Fibroblast of villous mesenchyme (primary cell): ENCODE measurements around the gene CLASP2. TPM values are rescaled to one million over a fixed set of nuclear protein-coding genes. Genes with fewer than 3 reads are reported as not detected.

Source experiments
- DNase-seq: peaks from one replicate; pipeline ENCODE4 v3.0.0-alpha.2; 2010; ENCODE audit warnings: low read depth
- H3K4me3 ChIP-seq: 2 replicates; pipeline ENCODE4 v1.5.1; 2011; ENCODE audit warnings: low read depth, mild to moderate bottlenecking, low read length
- total RNA-seq: library from RNA; depleted of rRNA; stranded (reverse); fragments of >200 nt; gene quantifications from 2 replicates; pipeline ENCODE4 v1.2.3, GENCODE V29; 2012
- TF ChIP-seq, protein P1 (sequence below): IDR thresholded peaks from 2 replicates; pipeline ENCODE4 v1.5.1; 2012; ENCODE audit warnings: low read depth, mild to moderate bottlenecking, low read length; ENCODE audit not compliant: insufficient read depth

The CLASP2 gene
- total RNA-seq, 1 donor: 64.3 TPM

DNA sequence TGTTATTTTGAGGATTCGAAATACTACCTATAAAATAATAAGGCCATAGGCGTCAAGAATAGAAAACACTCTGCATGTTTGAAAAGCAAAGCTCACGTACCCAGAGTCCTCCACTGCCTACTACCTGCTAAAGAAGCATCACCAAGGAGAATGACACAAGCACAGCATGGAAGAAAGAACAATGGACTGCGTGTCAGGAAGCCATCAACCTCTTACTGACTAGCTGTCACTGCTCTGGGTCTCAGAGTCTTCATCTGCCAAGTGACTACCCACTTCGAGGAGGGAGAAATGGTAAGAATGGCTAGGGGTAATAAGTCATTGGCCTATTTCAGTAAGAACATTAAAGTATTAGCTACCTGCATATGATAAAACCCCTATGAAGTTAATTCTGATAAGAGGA is 49.4 kb downstream of the CLASP2 start:
- TF ChIP-seq, protein P1, sequence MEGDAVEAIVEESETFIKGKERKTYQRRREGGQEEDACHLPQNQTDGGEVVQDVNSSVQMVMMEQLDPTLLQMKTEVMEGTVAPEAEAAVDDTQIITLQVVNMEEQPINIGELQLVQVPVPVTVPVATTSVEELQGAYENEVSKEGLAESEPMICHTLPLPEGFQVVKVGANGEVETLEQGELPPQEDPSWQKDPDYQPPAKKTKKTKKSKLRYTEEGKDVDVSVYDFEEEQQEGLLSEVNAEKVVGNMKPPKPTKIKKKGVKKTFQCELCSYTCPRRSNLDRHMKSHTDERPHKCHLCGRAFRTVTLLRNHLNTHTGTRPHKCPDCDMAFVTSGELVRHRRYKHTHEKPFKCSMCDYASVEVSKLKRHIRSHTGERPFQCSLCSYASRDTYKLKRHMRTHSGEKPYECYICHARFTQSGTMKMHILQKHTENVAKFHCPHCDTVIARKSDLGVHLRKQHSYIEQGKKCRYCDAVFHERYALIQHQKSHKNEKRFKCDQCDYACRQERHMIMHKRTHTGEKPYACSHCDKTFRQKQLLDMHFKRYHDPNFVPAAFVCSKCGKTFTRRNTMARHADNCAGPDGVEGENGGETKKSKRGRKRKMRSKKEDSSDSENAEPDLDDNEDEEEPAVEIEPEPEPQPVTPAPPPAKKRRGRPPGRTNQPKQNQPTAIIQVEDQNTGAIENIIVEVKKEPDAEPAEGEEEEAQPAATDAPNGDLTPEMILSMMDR: no peak
- no peak overlapping the region for H3K4me3 ChIP-seq
- no peak for DNase-seq

DNA sequence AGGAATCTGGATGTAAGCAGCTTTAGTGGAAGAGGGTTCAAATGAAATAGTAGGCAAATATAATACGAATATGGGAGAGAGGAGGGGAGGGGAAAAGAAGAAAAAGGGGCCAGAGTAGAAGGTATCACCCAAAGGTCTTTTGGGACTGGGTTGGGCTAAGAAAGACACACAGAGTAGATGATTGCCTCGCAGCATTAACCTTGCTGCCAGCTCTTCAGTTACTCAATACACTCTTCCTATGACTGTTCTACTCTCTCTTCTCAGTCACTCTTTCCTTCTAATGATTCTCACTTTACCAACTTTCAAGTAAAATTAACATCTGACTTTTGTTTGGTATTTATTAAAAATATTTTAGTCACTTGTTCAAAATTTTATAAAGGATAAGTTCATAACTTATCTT is 52.8 kb downstream of the CLASP2 start:
- TF ChIP-seq, protein P1: no peak
- no peak for DNase-seq
- H3K4me3 ChIP-seq: no peak overlapping the region

DNA sequence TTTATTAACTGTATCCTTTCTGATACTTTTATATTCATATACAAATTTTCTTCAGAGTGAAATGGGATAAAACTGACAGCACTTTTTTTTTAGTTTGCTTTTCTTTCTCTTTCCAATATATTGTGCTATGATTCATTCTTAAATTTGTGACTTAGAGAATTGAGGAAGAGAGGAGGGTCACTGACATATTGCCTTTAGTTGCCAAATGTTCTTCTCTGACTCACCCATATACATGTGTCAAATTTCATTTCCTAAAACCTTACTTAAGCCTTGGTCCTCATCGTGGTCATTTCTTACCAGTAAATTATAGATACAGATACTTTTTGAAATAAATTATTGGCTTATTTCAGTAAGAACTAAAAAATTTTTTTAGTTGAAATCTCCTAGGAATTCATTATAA is 53.9 kb downstream of the CLASP2 start:
- TF ChIP-seq, protein P1: no peak
- DNase-seq: peak; percentile 81
- H3K4me3 ChIP-seq: no peak overlapping the region

DNA sequence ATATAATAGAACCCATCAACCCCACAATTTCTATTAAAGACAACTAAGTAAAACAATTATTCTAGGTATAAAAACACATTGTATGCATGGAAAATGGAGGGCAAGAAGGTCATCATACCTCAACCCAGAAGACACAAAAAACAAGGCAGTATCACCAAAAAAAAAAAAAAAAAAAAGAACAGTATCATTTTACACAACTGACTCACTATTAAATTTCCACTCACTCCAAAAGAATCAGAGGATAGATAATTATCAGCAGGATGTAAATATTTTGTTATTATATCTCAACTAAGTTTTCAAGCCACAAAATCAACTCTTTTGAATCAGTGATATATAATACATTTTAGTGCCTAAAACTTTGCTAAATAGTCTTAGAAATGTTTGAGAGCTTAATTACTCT is 55.0 kb downstream of the CLASP2 start:
- TF ChIP-seq, protein P1: no peak
- H3K4me3 ChIP-seq: no peak overlapping the region
- DNase-seq: no peak

DNA sequence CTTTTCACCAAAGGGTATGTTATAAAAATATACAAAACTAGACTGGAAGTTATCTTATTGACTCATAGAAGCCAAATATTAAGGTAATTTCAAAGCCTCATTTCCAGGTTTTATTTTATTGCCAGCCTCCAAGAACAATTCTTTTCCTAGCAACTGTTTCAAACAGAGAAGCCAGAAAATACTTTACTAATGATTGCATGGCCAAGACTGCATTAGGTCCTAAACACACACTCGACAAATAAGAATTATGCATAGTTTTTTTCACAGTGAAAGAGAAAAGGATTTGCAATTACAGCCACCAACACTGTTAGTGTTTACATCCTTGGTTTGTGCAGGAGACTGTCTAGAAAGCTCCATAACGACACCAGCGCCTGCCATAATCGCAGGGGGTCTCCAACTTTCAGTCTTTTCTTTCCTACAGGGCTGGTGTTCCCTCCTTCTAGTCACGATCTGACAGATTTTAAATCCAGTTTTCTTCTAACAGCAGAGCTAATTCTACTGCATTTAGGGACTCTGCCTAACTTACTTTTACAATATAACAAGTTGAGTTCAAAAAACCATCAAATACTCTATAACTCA is 58.1 kb downstream of the CLASP2 start:
- peak overlapping the region; percentile 56 for H3K4me3 ChIP-seq
- TF ChIP-seq, protein P1: no peak
- DNase-seq: no peak

DNA sequence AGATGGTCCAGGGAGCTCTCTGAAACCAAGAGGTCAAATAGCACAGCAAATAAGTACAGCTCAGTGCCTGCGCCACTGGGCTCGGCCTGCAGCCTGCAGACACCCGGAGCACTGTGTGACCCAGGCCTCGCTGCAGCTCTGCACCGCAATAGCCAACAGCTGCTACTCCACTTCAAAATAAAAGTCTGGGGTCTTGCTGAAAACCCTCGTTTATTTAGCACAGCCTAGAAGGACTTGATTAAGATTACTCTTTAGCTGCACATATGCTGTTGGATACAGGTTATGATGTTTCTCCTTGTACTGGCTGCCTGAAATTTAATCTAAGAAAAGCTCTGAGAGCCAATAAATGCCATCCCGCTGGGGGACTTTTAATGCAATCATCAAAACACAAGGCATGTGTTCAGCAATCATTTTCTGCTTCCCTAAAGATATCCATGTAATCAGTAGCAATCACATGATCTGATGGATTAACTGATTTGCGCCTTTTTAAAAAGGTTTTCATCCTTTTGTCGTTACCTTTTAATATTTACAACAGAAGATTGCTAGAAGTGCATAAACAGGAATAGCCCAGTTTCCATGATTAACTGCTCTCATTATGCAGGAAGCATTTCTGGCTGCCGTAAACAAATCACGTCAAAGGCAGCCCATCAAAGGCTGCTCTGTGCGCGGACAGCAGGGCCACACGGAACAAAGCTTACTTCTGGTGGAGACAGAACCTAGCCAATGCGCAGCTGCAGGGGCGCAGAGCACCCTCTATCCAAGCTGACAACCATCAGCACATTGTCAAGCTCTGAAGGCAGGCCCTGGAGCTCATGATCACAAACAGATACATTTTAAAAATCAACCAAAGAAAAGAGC is 58.8 kb downstream of the CLASP2 start:
- peak; percentile 93 for DNase-seq
- TF ChIP-seq, protein P1: no peak
- H3K4me3 ChIP-seq: peak overlapping the region; percentile 56
